GM21723 (cell line): ENCODE measurements around the gene PDE2A.
A peak's percentile ranks its signal among the peaks of the same experiment; 100 is the strongest.

ENCODE experiments used
- ATAC-seq: cut with Tn5 transposase; IDR thresholded peaks from one replicate; pipeline ENCODE4 v1.9.1; 2021; ENCODE audit warnings: mild to moderate bottlenecking, moderate library complexity; ENCODE audit not compliant: unreplicated experiment

PDE2A gene

GRCh38 chr11:72661486-72661885 lies 12.7 kb downstream of the PDE2A start:
- no peak for ATAC-seq

- no peak for ATAC-seq
Observed at GRCh38 chr11:72658989-72659640, 15.1 kb downstream of the PDE2A start.

DNA sequence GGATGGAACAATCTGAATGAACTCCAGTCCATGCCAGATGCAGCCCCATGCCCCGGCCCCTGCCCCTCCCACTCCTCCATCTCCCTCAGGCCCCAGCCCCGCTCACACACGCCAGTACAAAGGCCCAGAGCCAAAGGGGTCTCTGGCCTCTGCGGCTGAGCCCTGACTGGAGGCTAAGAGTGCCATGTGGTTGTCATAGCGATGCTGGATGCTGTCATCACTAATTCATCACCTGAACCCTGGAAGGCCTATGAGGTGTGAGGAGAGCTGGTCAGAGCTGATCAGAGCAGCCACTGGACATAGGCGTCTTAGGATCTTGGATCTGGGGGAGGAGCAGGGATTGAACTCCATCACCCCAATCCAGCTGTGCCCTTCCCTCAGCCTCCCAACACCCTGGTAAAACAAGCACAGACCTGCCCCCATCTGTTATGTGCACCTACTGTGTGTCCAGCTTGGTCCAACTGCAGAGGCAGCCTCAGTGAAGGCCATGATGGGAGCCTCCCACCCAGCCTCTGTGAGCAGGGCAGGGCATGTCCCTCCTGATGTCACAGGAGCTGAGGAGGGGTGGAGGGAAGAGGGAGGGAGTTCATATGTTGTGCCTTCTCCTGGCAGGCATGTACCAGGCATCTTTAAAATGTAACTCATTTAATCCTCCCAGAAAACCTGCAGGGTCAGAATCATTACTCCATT lies 16.7 kb downstream of the PDE2A start:
- ATAC-seq: no peak

GRCh38 chr11:72655896-72656464 lies 18.2 kb downstream of the PDE2A start:
- ATAC-seq: no peak

- no peak for ATAC-seq
Observed at GRCh38 chr11:72655014-72655413, 19.2 kb downstream of the PDE2A start.

DNA sequence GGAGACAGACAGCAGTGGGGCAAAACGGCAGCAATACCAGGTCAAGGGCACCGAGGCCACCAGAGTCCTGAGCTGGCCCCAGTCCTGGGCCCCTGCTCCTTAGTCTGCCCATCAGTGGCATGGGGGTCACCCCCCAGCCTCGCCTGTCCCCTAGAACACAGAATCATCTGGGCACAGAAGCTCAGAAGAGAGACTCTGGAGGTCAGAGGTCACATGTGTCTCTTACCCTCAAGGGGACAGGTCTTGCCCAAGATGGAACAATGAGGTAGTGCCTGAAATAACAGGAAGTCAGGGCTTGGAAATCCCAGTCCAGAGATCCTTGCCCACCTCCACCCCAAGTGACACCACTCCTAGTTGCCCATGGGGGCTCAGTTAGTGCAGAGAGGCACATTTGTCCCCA lies 20.6 kb downstream of the PDE2A start:
- ATAC-seq: no peak

DNA sequence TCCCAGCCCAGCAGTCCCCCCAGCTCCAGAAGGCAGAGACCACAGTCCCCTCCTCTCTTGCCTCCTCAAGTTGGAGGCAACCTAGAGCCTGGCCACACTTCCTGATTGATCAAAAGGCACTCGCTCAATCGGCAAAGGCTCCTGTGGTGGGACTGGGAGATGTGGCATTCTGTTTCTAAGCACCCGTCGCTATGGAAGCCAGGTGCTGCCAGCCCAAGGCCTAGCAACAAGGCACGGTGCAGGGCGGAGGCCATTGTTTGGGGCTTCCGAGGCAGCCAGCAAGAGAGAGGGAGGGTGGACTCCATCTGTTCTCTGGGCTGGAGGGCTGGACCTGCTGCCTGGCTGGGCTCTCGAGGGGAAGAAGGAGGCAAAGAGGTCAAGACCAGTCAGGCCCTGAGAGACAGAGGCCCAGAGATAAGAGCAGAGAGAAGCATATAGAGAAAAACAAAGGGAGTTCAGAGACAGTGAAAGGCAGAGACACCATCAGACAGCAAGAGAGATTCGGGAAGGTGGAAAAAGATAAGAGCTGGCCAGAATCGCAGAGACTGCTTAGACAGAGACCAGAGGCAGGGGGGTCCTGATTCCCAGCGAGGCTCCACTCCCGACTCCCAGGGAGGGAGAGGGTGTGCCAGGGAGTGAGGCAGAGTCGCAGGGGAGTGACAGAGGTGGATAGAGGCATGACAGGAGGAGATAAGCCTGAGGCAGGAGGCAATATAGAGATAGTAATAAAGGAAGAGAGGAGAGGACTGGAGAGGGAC lies 21.2 kb downstream of the PDE2A start:
- ATAC-seq: no peak

- no peak for ATAC-seq
Observed at GRCh38 chr11:72652133-72652532, 22.1 kb downstream of the PDE2A start.

- no peak for ATAC-seq
Observed at GRCh38 chr11:72649215-72649976, 24.8 kb downstream of the PDE2A start.

GRCh38 chr11:72648384-72649136 lies 25.7 kb downstream of the PDE2A start:
- no peak for ATAC-seq

- ATAC-seq: no peak
Observed at GRCh38 chr11:72647882-72648281, 26.3 kb downstream of the PDE2A start.

- ATAC-seq: no peak
Observed at GRCh38 chr11:72646472-72646871, 27.8 kb downstream of the PDE2A start.

DNA sequence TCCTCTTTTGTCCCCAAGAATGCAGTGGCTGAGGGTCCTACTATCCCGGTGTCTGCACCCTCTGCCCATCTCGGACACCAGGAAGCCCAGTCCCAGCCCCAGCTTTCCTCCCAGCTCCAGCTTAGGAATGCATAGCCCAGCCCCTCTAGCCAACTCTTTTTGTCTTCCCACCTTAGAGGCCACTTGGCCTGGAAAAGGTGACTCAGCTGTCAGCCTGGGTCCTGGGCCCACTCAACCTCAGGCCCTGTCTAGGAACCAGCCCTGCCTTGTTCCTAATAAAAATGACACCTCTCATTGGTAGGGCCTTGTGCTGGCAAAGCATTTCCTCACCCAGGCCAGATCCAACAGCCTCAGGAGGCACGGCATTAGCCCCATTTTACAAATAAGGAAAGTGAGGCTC lies 28.2 kb downstream of the PDE2A start:
- no peak for ATAC-seq

GRCh38 chr11:72643547-72643946 lies 30.7 kb downstream of the PDE2A start:
- ATAC-seq: no peak

- peak; percentile 58 for ATAC-seq
Observed at GRCh38 chr11:72642884-72643522, 31.2 kb downstream of the PDE2A start.

DNA sequence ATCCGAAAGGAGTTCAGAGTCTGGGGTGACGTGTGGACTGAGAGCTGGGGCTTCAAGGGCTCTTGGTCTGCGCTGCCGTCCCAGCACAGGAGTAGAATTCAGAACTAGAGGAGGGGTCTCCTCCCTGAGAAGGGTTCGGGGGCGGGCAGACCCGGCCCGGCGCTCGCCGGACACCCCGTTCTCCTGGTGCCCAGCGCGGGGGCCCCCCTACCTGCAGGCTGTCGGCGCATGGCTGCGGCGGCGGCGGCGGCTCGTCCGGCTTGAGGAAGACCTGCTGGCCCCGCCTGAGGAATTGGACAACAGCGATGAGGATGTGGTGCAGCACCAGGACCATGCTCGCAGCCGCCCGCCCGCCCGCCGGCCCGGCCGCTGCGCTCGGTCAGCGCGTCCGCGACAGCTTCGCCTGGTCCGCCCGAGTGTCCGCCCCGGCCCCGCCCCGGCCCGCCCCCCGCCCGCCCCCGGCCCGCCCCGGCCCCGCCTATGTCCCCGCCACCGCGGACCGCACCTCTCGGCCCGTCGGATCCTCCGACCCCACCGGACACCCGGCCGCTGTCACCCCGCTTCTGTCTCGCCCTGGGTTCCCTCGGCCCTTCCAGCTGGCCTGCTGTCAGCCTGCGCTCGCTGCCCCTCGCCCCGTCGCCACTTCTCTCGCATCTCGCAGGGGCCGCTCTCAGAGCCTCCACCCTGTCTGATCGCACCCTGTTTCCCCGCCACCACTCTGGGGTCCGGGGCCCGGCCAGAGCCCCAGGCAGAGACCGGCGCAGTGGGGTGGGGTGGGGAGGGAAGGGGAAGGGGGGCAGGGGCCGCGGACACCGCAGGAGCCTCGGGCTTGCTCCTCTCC lies 32.0 kb downstream of the PDE2A start:
- ATAC-seq: peak; percentile 33

- ATAC-seq: no peak
Observed at GRCh38 chr11:72641522-72642042, 32.6 kb downstream of the PDE2A start.

DNA sequence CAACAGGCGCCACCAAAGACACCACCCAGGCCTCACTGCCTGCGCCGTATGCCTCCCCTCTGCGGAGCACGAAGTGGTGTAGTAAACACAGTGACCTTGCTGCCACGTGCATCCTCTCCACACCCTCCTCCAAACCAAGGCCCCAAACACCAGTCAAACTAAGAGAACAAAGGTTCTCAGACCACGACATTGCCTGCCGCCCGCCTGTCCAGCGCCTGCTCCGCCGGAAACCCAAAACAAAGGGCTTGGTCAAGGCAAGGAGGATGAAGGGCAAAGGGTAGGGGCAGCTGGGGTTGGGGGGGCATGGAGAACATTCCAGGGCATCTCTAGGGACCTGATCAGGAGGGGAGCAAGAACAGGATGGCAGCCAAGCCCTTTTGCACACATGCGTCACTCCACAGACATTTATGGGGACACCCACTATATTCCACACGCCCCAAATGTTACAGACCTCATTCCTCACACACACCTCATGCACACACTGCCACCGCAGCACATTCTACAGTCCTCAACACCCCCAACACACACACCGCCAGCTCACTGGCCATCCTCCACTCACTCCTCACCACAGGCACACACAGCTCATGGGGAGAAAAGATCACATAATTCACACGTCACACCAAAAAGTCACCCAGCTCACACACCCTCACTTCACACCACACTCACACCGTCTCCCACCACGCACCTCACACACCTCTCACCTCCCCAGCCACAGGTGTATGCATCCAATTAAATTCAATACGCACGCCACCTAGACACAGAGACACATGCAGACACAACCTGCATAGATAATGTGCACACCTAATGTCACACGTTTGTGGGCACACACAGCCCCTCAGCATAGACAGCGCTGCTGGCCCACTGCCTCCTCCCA lies 34.5 kb downstream of the PDE2A start:
- ATAC-seq: no peak
